ELR (cell line): ENCODE data around the gene PPP4R2.

Experiments used
- DNase-seq: peaks from one replicate; pipeline ENCODE4 v3.0.0-alpha.2; 2015; ENCODE audit warnings: low read depth

Gene PPP4R2

DNA sequence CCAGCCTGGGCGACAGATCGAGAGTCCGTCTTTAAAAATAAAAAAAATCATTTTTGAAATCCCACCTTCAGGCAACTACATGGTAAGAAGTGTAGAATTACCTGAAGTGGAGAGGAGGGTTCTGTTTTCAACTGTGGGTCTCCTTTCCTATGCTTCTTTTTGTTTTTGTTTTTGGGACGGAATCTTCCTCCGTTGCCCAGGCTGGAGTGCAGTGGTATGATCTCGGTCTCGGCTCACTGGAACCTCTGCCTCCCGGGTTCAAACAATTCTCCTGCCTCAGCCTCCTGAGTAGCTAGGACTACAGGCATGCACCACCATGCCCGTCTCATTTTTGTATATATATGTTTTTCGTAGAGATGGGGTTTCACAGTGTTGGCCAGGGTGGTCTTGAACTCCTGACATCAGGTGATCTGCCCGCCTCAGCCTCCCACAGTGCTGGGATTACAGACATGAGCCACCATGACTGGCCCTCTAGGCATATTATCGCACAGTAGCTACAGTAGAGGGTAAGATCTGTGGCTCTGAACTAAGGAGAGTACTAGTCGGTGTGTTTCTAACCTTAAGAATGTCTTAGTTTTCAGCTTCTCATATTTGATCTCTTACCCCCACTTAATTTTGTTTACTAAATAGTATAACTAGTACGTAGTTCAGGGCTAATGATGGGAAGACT lies 73.3 kb downstream of the PPP4R2 start:
- DNase-seq: no peak

DNA sequence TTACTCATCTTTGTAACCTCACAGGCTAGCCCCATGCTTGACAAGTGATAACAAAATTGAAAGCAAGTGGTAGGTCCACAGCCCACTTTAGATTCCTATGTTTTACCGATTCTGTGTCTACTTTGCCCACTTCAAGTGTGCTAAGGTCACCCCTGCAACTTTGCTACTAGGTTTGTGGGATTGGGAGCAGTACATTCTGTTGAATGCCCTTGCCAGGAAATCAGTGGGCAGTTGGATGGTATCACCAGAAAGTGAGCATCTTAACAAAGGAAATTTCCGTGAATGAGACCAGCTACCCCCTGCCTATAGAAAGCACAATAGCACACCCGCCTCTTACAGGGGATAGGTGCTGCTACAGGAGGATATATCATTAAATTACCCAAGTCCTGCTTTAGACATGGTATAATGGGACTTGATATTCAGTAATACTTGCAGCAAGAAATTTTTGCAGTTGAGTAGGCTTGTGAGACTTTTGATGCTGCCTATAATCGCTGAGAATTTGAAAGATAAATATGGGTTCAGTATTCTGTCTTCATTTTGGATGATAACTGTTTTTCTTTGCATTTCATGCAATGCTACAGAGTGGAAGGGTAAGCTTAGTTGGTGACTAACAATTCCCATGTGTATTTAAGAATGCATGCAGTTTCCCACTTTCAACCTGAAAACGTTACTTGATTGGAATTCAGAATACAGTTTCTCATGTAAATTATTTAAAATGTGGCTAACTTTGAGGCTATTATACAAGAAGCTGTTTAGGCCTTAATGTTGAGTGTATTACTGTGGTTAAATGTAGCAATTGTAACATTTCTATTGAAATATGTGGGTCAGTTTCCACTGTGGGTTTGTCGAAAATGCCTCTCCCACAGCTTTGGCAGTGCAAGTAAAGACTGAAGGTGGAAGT lies 74.3 kb downstream of the PPP4R2 start:
- peak; percentile 15 for DNase-seq

DNA sequence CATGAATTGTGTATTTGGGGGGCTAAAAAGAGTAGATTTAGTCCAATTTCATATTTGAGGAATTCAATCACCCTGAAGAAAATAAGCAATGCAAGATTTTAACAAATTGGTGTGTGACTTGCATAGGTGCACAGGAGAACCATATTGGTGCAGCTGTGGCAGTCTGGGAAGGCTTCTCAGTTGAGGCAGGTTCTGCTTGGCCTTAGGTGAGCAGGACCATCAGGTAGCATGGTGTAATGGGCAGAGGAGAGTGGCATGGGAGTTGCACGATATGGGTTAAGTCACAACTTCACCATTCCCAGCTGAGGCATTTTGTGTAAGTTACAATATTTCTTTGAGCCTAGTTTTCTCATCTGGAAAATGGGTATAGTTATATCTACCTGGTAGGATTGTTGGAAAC lies 75.3 kb downstream of the PPP4R2 start:
- no peak for DNase-seq

DNA sequence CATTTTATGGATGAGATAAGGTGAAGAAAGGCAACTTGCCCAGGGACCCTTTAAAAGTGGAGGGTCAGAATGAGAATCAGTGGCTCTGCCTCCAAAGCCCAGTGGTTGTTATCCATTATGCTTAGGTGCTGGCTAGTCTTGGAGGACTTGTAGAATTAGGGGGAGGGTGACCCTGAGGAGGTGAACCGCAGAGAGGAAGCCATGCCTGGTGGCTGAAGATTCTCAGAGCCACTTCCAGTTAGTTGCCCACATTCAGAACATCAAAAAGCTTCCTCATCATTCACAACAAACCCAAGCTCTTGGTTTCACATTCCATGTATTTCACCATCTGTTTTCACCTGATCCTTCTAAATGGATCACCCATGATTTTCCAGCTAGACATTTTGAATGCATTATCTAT lies 76.0 kb downstream of the PPP4R2 start:
- DNase-seq: no peak

DNA sequence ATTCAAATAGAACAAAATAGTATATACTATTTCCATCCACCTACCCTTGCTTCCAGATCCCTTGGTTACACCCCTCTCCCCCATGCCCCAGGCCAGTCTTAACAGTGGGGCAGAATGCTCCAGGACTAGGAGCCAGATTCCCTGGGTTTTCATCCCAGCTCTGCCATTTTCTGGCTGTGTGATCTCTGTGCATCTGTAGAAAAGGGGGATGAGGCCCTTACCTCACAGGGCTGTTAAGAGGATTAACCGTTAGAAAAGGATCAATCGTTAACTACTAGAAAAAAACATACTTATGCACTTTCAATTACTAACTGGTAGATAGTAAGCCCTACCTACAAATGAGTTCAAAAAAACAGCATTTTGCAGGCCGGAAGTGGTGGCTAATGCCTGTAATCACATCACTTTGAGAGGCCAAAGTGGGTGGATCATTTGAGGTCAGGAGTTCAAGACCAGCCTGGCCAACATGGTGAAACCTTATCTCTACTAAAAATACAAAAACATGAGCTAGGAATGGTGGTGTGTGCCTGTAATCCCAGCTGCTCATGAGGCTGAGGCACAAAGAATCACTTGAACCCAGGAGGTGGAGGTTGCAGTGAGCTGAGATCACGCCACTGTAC lies 76.6 kb downstream of the PPP4R2 start:
- DNase-seq: no peak

DNA sequence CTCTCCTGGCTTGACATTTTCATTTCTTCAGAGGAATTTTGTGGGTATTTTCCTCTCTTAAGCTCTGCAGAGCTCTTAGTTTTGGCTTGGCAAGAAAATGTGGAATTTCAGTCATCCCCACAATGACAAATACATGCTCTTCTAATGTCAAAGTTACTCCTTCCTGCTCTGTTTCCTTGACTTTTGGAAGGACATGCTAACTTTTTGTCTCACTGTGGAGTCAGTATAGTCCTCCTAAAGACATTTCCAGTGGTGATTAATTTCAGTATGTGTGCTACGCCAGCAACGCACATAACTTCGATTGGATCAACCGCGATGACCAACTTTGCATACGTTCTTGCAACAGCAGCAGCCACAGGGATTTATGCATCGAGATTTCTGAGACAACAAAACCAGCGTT lies 78.2 kb downstream of the PPP4R2 start:
- no peak for DNase-seq

DNA sequence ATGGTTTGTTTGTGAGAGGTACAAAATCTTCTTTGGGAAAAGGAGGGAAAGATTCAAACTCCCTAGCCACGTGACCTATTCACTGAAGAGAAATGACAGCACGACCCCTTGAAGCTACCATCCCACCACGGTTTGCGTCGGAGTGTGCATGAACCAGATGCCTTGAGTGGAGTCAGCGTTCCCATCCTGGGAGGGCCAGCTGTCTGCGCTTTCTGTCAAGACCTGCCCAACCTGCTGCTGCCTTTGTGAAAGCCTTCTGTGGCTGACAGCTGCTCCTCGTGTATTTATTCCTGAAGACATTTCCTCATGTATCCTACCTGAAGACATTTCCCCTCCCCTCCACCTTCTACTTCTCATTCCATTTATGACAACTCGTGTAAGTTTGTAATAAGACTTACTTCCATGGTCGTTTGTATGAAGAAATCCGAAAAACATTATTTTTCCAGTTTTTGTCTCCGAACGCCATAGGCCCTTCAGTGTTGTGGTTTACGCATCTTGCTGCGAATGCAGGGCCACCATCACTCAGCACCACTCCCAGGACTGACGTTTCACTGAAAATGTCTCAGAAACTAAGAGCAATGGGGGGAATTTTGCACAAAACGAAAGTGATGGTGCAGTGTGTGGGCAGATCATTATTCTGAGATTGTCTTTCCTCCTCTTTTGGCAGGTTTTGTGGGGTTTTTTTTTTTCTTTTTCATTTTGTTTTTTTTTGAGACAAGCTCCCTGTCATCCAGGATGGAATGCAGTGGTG lies 83.8 kb downstream of the PPP4R2 start:
- DNase-seq: no peak

DNA sequence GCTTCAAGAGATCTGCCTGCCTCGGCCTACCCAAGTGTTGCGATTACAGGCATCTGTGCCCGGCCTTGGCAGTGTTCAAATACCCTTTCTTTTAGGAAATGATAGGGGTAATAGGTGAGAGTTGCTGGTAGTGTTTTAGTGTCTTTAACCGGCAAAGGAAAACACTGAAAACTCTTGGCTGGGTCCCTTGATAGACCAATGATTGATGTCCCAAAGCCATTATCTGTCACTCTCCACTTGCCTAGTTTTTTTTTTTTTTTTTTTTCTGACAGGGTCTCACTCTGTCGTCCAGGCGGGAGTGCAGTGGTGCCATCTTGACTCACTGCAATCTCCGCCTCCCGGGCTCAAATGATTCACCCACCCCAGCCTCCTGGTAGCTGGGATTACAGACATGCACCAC lies 84.5 kb downstream of the PPP4R2 start:
- DNase-seq: no peak

DNA sequence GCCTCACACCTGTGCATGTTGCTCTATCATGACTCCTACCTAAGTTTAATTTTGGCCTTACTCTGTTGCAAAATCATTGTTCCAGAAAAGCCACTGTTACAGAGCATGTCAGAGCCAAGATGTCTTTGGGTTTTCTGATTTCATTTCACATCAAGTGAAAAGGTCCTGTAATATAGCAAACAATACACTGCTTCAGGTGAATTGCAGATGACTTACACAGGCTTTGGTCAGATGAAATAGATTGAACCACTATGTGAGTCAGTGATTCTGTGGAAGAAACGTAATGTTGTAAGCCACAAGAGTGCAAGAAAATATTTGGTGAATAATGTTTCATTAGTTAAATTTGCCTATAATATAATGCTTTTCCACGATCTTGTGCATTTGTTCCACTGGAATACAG lies 87.6 kb downstream of the PPP4R2 start:
- DNase-seq: no peak

DNA sequence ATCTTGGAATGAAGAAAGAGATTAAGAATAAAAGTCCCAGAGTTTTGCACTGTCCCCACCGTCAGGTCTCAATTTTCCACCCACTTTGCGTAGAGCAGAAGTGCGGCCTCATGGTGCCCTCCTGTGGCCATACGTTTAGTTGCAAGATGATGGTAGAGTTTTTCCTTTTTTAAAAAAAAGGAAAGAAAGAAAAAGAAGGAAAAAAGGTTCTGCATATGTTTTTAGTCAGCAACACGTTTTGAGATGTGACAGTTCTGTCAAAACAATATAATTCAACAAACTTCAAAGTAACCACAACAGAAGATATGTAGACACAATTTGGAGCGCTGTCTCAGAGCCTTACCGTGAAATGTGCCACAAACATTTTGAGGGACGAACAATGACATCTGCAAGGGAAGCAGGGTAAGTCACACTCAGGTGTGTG lies 89.5 kb downstream of the PPP4R2 start:
- peak; percentile 56 for DNase-seq

DNA sequence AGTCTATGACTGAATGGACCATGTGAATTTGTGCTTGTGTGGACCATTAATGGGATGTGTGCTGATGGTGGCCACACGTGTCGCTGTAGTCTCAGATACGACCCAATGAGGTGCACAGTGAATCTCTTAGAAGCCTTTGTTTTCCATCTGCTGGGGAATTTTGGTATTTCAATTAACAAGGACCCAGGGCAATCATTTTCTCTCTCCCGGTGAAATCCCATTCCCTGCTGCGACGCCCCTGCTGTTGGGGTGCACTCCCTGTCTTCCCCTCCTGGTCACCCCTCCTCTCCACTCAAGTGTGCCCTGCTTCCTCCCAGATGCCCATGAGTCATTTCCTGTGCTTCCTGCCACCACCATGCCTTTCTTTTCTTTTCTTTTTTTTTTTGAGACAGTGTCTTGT lies 97.5 kb downstream of the PPP4R2 start:
- DNase-seq: peak; percentile 35

DNA sequence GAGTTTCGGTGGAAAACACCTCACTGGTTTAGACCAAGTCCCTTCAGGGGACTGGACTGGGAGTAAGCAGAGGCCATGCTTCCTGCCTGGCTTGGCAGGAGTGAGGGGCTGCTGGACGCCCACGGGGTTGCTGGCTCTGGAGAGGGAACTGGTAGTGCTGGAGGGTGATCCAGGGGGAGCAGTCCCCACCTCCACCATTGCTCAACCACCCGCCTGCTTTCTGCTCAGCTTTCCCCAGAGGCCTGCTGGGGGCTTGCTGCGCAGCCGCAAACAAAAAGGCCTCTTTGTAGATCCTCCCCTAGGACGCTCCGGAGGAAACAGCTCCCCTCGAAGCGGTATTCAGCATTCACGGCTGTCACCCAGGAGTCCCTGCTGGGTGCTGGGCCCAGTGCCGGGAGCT lies 98.3 kb downstream of the PPP4R2 start:
- no peak for DNase-seq

DNA sequence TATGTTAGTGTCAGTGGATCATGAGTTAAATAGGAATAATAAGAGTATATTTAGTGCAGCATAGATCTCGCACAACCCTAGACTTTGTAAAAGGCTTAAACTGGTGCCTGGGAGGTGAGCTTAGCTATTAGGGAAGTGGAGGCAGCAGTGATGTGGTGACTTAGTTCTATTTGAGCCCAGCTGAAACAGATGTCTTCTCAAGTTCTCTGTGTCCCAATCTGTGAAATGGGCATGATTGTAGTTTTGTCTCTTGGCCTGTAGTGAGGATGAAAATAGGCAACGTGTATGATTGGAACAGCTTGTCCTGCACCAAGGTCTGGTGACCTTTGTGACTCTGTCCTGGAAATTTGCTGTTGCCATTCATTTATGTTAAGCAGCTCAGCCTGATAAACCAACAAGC lies 99.6 kb downstream of the PPP4R2 start:
- DNase-seq: no peak

DNA sequence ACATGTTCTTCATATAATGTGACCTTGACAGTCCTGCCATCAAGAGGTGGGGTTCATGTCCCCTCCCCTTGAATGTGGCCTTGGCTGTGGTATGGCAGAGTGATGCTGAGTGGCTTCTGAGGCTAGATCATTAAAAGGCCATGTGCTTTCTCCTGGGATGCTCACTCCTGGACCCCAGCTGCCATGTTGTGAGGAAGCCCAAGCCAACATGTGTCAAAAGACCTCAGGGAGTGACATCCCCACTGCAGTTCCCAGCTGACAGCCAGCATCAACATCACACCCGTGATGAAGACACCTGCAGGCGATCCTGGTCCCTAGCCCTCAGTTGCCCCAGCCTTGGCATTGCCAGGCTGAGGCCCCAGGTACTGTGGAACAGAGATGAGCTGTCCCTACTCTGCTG lies 101.4 kb downstream of the PPP4R2 start:
- DNase-seq: no peak

DNA sequence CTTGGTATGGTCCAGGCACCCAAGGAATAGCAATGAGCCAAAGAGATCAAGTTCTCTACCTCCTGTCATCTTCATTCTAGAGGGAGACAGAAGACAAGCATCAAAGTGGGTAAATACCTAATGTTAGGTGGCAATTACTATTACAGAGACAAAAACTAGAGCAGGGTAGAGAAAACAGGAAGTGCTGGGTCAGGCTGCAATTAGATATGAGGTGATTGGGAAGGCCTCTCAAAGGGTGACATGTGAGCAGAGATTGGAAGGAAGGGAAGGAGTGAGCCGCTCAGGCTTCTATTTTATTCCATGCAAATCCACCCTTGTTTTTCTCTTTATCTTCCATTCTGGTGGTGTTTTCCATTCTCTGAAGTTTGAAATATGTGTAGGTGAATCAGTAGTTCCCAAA lies 102.3 kb downstream of the PPP4R2 start:
- DNase-seq: no peak

DNA sequence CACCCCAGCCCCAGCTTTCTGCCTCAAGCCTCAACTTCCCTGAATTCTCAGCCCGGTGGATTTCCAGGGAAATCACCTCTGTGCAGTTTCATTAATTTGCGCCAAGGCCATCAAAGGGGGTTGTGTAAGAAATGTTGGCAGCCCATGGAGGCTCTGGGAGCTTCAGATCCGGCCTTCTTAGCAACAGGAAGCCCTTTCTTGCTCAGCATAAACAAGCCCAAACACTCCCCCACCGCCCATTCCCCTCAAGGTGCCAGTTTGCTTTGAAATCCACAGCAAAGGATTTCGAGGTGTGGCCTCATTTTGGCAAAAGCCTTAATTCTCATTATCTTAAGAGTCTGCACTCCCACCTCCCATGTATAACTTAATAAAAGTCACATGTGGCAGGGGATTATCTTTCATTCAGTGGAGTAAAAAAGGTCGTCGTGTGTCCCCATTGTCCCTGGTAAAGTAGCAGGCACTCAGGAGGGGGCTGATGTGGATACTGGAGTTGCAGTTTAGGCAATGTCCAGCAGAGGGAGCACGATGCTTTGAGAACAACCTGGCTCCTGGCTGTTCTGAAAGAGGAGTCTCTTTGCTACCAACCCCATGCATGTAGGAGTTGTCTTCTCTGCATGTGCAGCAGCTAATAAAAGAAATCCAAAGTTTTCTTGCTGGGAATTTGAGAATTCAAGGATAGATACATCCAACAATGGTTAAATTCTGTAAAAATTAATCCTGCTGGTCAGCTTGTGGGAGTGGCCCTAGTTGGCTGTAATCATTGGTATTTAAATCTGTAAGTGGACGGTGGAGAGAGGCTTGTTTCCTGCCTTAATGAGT lies 104.3 kb downstream of the PPP4R2 start:
- peak; percentile 73 for DNase-seq

DNA sequence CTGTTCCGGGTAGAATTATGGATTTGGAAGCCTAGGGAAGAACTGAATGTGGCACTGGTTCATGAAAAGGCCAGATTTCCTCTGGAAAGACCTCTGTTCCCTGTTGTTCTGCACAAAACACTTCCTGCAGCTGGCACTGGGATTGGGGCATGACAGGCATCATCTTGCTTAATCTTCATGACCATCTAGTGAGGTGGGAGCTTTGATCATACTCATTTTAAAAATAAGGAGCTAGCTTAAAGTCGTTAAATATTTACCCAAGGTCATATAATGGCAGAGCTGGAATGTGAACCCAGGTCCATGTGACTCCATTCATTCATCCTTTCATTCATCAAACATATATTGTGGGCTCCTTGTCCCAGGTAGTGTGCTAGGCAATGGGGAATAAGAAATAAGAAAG lies 105.3 kb downstream of the PPP4R2 start:
- DNase-seq: no peak

DNA sequence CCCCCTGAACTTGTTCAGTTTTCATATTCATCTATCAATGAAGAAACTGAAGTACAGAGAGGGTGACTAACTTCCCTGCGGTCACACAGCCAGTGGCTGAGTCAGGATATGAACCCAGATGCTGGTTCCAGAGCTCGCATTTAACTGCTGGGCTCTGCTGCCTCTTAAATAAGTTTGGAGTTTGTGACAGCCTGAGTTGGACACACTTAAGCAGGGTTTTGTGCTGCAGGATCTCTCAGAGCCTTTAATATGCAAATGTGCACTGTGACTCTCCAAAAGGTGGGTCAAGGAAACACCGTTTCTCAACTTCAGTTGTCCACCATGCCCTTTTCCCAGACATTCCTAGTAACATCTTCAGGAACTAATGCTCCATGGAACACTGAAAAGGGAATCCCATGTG lies 110.6 kb downstream of the PPP4R2 start:
- no peak for DNase-seq

DNA sequence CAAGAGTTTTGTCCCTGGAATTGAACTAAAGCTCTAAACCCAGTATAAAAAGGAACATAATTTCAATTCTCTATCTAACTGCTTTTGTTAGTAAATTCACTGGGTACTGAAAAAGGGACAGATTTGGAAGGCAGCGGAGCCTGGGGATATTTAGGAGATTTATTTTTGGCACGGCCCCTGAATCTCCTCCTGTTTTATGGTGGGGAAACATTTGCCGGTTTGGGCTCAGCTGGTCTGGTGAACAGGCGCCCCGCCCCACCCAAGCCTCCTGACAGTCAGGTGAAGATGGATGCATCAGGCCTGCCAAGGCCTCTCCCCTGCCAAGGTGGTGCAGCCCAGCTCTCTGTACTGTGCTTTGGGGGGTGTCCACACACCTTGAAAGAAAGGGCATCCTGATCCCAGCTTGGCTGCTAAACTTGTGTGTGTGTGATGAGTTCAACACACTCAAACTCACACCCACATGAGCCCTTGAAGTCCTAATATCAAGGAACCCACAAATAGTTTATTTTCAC lies 111.1 kb downstream of the PPP4R2 start:
- no peak for DNase-seq

DNA sequence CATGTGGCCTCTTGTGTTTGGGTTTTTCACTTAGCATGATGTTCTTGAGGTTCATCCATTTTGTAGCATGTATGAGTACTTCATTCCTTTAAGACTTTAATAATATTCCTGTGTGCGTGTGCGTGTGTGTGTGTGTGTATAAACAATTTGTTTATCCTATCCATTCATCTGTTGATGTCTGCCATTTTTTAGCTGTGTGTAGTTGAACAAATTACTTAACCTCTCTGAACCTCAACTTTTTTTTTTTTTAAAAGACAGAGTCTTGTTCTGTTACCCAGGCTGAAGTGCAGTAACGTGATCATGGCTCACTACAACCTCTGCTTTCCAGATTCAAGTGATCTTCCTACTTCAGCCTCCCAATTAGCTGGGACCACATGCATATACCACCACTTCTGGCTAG lies 112.1 kb downstream of the PPP4R2 start:
- DNase-seq: no peak

DNA sequence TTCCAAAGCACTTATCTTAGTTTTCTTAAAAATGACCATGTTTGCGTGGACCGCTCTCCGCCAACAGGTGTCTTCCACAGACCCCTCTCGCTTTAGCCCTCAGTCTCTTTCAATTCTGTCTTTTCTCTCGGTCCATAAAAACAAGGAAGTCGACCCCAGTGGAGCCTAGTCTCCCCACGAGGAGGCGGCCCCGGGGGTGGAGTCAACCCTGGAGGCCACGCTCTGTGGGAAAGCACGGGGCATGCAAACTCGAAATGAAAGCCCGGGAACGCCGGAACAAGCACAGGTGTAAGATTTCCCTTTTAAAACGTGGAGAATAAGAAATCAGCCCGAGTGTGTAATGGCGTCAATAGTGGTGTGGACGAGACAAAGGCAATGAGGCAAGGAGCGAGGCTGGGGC lies 113.9 kb downstream of the PPP4R2 start:
- no peak for DNase-seq
